ENCODE measurements around the gene DAAM2. TPM values are rescaled to one million over a fixed set of nuclear protein-coding genes. Genes with fewer than 3 reads are reported as not detected.

The DAAM2 gene
- total and polyA plus RNA-seq, 4 experiments from 2014 or later: not detected

DNA sequence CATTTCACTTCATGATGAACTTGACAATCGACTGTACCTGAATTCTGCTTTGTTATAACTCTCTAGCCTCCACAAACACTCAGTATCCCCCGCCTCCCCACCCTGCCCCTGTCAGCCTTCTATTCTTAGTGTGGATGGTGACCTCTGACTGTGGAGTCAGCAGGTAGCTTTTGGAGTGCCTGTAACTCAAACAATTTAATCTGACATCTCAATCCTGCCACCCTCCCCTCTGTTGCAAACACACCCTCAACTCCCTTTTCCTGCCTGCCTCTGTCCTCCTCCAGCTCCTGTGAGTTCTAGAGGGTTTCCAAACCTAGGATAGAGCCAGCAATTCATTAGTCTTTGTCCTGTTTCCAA, 20.3 kb downstream of the DAAM2 start:
- H3K36me3 Mint-ChIP-seq: no peaks in the 10 kb centered on the region
- no peaks in the 10 kb centered on the region for H3K4me1 ChIP-seq (ENCODE audit: insufficient read depth, low read length)
- no peaks in the 10 kb centered on the region for H3K27me3 ChIP-seq (ENCODE audit: insufficient read depth, low read length)
- intact Hi-C loops (cut with micrococcal nuclease): no loop called here
- ChIA-PET CTCF (ENCODE audit: partially characterized antibody) (no interaction called here), POLR2A (ENCODE audit: partially characterized antibody) (no interaction called here)
- no peaks in the 10 kb centered on the region for H3K9me3 ChIP-seq (ENCODE audit: control insufficient read depth in 1 of 2, low read length in 2 of 2)
- H3K27me3 Mint-ChIP-seq: peaks cover 3 to 9% of the 10 kb centered on the region in 2 donors
- no peak overlapping the region for H3K27ac ChIP-seq (ENCODE audit: low read depth, low read length)
- no peaks in the 10 kb centered on the region for H3K36me3 ChIP-seq (ENCODE audit: insufficient read depth, low read length)
- H3K4me3 ChIP-seq (ENCODE audit: low read length in 2 of 2): no peak overlapping the region
- no peak for DNase-seq
- H3K27ac Mint-ChIP-seq: no peak overlapping the region
- no peaks in the 10 kb centered on the region for H3K4me1 Mint-ChIP-seq
- H3K9me3 Mint-ChIP-seq: peaks cover 0 to 4% (median 0%) of the 10 kb centered on the region in 8 donors
- H3K4me3 Mint-ChIP-seq: no peak overlapping the region

DNA sequence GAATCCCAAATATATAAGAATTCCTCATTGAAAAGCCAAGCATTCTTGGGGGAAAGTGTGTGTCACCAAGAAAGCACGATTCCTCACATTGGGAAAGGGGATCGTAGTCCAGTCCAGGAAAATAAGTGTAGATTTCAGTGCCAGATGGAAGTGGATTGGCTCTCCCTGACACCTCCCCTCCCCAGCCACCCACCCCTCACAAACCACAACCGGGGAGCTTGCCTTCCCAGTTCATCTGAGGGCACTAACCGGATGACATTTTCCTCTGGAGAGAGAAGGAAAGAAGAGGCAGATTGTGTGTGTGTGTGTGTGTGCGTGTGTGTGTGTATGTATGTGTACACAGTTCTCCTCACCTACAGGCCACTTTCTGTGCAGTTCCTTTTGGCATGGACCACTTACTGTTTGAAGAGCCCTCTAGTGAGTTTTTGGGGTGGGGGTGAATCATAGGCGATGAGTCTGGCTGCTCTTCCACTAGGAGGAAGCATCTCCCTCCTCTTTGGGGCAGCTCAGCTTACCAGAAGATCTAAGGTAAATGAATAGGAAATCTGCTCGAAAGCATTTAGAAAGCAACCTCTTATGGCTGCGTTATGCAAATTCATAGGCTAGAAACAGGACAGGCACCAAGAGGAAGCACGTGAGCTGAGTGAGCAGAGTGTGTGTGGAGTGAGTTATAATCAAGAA, 20.8 kb downstream of the DAAM2 start:
- intact Hi-C loops (cut with micrococcal nuclease): no loop called here
- ChIA-PET POLR2A (ENCODE audit: partially characterized antibody) (no interaction called here), CTCF (ENCODE audit: partially characterized antibody) (no interaction called here)
- Histone ChIP-seq H3K36me3 (ENCODE audit: insufficient read depth, low read length) (no peaks in the 10 kb centered on the region), H3K27ac (ENCODE audit: low read depth, low read length) (no peak overlapping the region), H3K27me3 (ENCODE audit: insufficient read depth, low read length) (no peaks in the 10 kb centered on the region), H3K4me3 (ENCODE audit: low read length in 2 of 2) (no peak overlapping the region), H3K9me3 (ENCODE audit: control insufficient read depth in 1 of 2, low read length in 2 of 2) (no peaks in the 10 kb centered on the region), H3K4me1 (ENCODE audit: insufficient read depth, low read length) (no peaks in the 10 kb centered on the region)
- Mint-ChIP-seq H3K4me3 (no peak overlapping the region), H3K4me1 (no peaks in the 10 kb centered on the region), H3K36me3 (no peaks in the 10 kb centered on the region), H3K27me3 (peaks cover 3 to 9% of the 10 kb centered on the region in 2 donors), H3K27ac (no peak overlapping the region), H3K9me3 (peaks cover 0 to 4% (median 0%) of the 10 kb centered on the region in 8 donors)
- no peak for DNase-seq

DNA sequence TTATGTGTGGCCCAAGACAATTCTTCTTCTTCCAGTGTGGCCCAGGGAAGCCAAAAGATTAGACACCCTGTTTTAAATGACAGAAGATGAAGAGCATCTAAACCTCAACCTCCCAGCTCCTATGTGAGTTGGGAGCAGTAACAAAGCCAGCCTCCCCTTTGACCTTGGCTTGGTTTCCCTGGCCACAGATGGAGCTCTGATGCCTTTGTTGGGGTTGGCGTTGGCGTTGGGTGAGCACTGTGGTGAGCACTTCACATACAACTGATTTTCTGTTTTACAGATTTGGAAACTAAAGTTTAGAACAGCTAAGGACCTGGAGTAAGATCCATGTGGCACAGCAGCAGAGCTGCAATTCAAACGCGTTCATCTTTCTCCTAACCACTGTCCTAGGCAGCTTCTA, 22.1 kb downstream of the DAAM2 start:
- Histone ChIP-seq H3K9me3 (ENCODE audit: control insufficient read depth in 1 of 2, low read length in 2 of 2) (no peaks in the 10 kb centered on the region), H3K4me1 (ENCODE audit: insufficient read depth, low read length) (no peaks in the 10 kb centered on the region), H3K27ac (ENCODE audit: low read depth, low read length) (no peak overlapping the region), H3K36me3 (ENCODE audit: insufficient read depth, low read length) (no peaks in the 10 kb centered on the region), H3K27me3 (ENCODE audit: insufficient read depth, low read length) (no peaks in the 10 kb centered on the region), H3K4me3 (ENCODE audit: low read length in 2 of 2) (no peak overlapping the region)
- Mint-ChIP-seq H3K4me3 (no peak overlapping the region), H3K27me3 (peaks cover 3 to 9% of the 10 kb centered on the region in 2 donors), H3K36me3 (no peaks in the 10 kb centered on the region), H3K9me3 (peaks cover 0 to 1% (median 0%) of the 10 kb centered on the region in 8 donors), H3K27ac (no peak overlapping the region), H3K4me1 (no peaks in the 10 kb centered on the region)
- POLR2A ChIA-PET (ENCODE audit: partially characterized antibody): no interaction called here
- CTCF ChIA-PET (ENCODE audit: partially characterized antibody): no interaction called here
- no peak for DNase-seq
- intact Hi-C loops (cut with micrococcal nuclease): no loop called here

DNA sequence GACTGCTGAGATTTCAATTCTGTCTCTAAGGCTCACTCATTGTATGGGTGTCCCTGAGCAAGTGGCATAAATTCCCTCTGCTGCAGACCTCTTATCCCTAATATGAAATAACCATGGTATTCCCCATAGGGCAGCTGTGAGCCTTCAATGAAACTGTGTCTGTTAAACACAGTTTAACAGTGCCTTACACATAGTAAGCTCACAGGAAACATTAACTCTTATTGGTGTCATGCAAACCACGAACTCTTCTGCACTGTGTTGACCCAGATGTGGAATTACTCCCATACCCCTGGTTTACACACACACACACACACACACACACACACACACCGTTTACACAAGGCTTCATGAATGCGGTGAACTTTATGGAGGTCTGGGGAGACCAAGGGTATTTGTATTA, 23.2 kb downstream of the DAAM2 start:
- no peak overlapping the region for H3K4me3 ChIP-seq (ENCODE audit: low read length in 2 of 2)
- Mint-ChIP-seq H3K27ac (no peak overlapping the region), H3K27me3 (peaks cover 1 to 7% of the 10 kb centered on the region in 2 donors), H3K36me3 (no peaks in the 10 kb centered on the region), H3K4me1 (no peaks in the 10 kb centered on the region), H3K9me3 (no peaks in the 10 kb centered on the region), H3K4me3 (no peak overlapping the region)
- DNase-seq: no peak
- H3K4me1 ChIP-seq (ENCODE audit: insufficient read depth, low read length): no peaks in the 10 kb centered on the region
- no peaks in the 10 kb centered on the region for H3K27me3 ChIP-seq (ENCODE audit: insufficient read depth, low read length)
- no peak overlapping the region for H3K27ac ChIP-seq (ENCODE audit: low read depth, low read length)
- POLR2A ChIA-PET (ENCODE audit: partially characterized antibody): no interaction called here
- CTCF ChIA-PET (ENCODE audit: partially characterized antibody): no interaction called here
- intact Hi-C loops (cut with micrococcal nuclease): no loop called here
- H3K36me3 ChIP-seq (ENCODE audit: insufficient read depth, low read length): no peaks in the 10 kb centered on the region
- no peaks in the 10 kb centered on the region for H3K9me3 ChIP-seq (ENCODE audit: control insufficient read depth in 1 of 2, low read length in 2 of 2)

DNA sequence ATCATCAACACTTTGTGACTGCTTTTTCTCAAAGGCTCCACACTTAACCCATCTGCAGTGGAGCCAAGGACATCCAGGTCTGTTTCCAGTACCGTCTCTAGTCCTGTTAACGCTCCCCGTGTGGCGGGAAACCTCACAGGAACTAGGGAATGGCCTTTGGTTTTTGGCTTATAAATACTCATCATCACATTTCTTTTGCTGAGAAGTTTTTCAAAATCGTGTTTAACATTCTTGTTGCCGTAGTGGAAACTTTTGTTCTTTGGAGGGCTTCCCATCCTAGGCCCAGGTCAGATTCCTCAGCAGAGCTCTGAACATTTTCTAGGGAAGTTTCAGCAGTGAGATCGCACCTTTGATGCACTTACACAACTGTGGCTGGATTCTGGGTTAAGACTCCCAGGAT, 24.6 kb downstream of the DAAM2 start:
- DNase-seq: no peak
- ChIA-PET POLR2A (ENCODE audit: partially characterized antibody) (no interaction called here), CTCF (ENCODE audit: partially characterized antibody) (no interaction called here)
- Mint-ChIP-seq H3K9me3 (no peaks in the 10 kb centered on the region), H3K27ac (no peak overlapping the region), H3K36me3 (no peaks in the 10 kb centered on the region), H3K4me1 (no peaks in the 10 kb centered on the region), H3K27me3 (peaks cover 0 to 5% of the 10 kb centered on the region in 2 donors), H3K4me3 (no peak overlapping the region)
- H3K4me1 ChIP-seq (ENCODE audit: insufficient read depth, low read length): no peaks in the 10 kb centered on the region
- no peaks in the 10 kb centered on the region for H3K27me3 ChIP-seq (ENCODE audit: insufficient read depth, low read length)
- no peaks in the 10 kb centered on the region for H3K9me3 ChIP-seq (ENCODE audit: control insufficient read depth in 1 of 2, low read length in 2 of 2)
- intact Hi-C loops (cut with micrococcal nuclease): no loop called here
- H3K27ac ChIP-seq (ENCODE audit: low read depth, low read length): no peak overlapping the region
- H3K4me3 ChIP-seq (ENCODE audit: low read length in 2 of 2): no peak overlapping the region
- H3K36me3 ChIP-seq (ENCODE audit: insufficient read depth, low read length): no peaks in the 10 kb centered on the region

DNA sequence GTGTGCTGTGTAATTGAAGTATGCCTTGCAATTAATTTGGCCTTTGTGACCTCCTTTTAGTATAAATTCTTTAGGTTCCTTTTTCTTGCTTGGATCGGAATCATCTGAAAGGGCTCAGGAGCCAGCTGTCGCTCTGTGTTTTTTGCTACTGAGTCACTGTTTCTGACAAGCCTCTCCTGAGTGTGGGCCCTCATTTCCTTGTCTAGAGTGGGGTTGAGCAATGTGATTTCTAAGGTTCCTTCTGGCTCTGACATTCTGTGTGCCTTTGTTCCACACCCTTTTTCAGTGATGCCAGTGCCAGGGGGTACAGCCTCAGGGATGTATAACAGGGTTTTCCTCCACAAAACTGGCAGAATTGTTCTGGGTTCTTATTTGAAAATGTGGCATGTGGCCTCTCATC, 26.5 kb downstream of the DAAM2 start:
- no peaks in the 10 kb centered on the region for H3K4me1 ChIP-seq (ENCODE audit: insufficient read depth, low read length)
- H3K9me3 ChIP-seq (ENCODE audit: control insufficient read depth in 1 of 2, low read length in 2 of 2): no peaks in the 10 kb centered on the region
- Mint-ChIP-seq H3K4me3 (no peak overlapping the region), H3K27ac (no peak overlapping the region), H3K9me3 (no peaks in the 10 kb centered on the region), H3K27me3 (peaks cover 0 to under 1% of the 10 kb centered on the region in 2 donors), H3K4me1 (no peaks in the 10 kb centered on the region), H3K36me3 (no peaks in the 10 kb centered on the region)
- no peak overlapping the region for H3K4me3 ChIP-seq (ENCODE audit: low read length in 2 of 2)
- H3K27me3 ChIP-seq (ENCODE audit: insufficient read depth, low read length): no peaks in the 10 kb centered on the region
- no peak for DNase-seq
- ChIA-PET CTCF (ENCODE audit: partially characterized antibody) (no interaction called here), POLR2A (ENCODE audit: partially characterized antibody) (no interaction called here)
- intact Hi-C loops (cut with micrococcal nuclease): no loop called here
- no peaks in the 10 kb centered on the region for H3K36me3 ChIP-seq (ENCODE audit: insufficient read depth, low read length)
- H3K27ac ChIP-seq (ENCODE audit: low read depth, low read length): no peak overlapping the region

DNA sequence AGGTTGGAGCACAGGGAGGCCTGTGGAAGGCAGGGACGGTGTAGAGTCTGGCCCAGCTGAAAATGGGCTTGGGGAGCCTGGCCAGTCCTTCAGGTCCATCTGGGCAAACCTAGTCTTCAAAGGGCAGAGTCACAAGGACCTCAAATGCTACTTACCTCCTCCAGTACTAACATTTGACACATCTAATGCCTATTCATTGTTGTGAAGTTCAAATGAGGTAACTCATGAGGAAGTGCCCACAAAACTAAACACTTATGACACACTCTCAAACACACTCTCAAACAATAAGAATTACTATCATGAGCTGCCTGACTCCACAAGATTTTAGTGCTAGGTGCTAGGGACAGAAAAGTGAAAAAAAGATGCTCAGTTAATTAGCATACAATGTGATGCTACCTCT, 27.1 kb downstream of the DAAM2 start:
- Histone ChIP-seq H3K27me3 (ENCODE audit: insufficient read depth, low read length) (no peaks in the 10 kb centered on the region), H3K4me1 (ENCODE audit: insufficient read depth, low read length) (no peaks in the 10 kb centered on the region), H3K4me3 (ENCODE audit: low read length in 2 of 2) (no peak overlapping the region), H3K9me3 (ENCODE audit: control insufficient read depth in 1 of 2, low read length in 2 of 2) (no peaks in the 10 kb centered on the region), H3K27ac (ENCODE audit: low read depth, low read length) (no peak overlapping the region), H3K36me3 (ENCODE audit: insufficient read depth, low read length) (no peaks in the 10 kb centered on the region)
- ChIA-PET POLR2A (ENCODE audit: partially characterized antibody) (no interaction called here), CTCF (ENCODE audit: partially characterized antibody) (no interaction called here)
- Mint-ChIP-seq H3K27me3 (no peaks in the 10 kb centered on the region), H3K9me3 (no peaks in the 10 kb centered on the region), H3K27ac (no peak overlapping the region), H3K36me3 (no peaks in the 10 kb centered on the region), H3K4me3 (no peak overlapping the region), H3K4me1 (no peaks in the 10 kb centered on the region)
- intact Hi-C loops (cut with micrococcal nuclease): no loop called here
- no peak for DNase-seq

DNA sequence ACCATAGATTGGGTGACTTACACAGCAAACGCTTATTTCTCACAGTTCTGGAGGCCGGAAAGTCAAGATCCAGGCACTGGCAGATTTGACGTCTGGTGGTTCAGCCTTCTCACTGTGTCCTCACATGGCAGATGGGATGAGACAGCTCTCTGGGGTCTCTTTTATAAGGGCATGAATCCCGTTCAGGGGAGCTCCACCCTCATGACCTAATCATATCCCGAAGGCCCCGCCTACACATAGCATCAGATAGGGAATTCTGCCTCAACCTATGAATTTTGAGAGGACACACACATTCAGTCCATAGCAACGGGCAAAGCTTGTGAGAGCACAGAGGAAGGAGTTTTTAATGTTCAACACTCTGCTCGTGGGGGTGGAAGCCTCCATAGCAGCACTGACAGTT, 27.5 kb downstream of the DAAM2 start:
- no peaks in the 10 kb centered on the region for H3K9me3 ChIP-seq (ENCODE audit: control insufficient read depth in 1 of 2, low read length in 2 of 2)
- Mint-ChIP-seq H3K4me1 (no peaks in the 10 kb centered on the region), H3K4me3 (no peak overlapping the region), H3K27me3 (no peaks in the 10 kb centered on the region), H3K9me3 (no peaks in the 10 kb centered on the region), H3K36me3 (no peaks in the 10 kb centered on the region), H3K27ac (no peak overlapping the region)
- no peaks in the 10 kb centered on the region for H3K27me3 ChIP-seq (ENCODE audit: insufficient read depth, low read length)
- H3K4me1 ChIP-seq (ENCODE audit: insufficient read depth, low read length): no peaks in the 10 kb centered on the region
- intact Hi-C loops (cut with micrococcal nuclease): no loop called here
- H3K4me3 ChIP-seq (ENCODE audit: low read length in 2 of 2): no peak overlapping the region
- H3K27ac ChIP-seq (ENCODE audit: low read depth, low read length): no peak overlapping the region
- H3K36me3 ChIP-seq (ENCODE audit: insufficient read depth, low read length): no peaks in the 10 kb centered on the region
- ChIA-PET POLR2A (ENCODE audit: partially characterized antibody) (interaction anchor here (0.5 kb wide), 1 partner anchor 52 kb away, joined by 3 read pairs; no protein-coding TSS in a partner anchor), CTCF (ENCODE audit: partially characterized antibody) (no interaction called here)
- DNase-seq: no peak

All from CD4-positive, alpha-beta memory T cell (primary cell).